NCI-H524 (cell line): ENCODE data around the gene RASGEF1C.

ENCODE experiments used
- DNase-seq, 2 experiments: peaks; one replicate each; lab custom pipeline; 2025; lab: John Stamatoyannopoulos, UW

The RASGEF1C gene

DNA sequence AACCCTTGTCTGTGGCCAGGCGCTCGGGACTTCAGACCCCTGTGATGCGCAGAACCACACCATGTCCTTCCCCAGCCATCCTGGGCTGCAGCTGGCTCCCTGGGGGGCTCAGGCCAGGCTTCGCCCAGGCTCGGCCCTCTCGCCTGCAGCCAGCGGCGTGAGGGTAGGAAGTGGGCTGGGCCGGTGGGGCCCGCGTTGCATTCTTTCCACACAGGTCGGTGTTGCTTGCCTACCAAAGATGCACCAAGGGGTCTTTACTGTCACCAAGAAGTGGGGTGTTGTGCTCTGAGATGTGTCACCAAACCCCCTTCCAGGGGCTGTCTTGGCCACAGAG lies 89.1 kb downstream of the RASGEF1C start:
- no peak for DNase-seq

DNA sequence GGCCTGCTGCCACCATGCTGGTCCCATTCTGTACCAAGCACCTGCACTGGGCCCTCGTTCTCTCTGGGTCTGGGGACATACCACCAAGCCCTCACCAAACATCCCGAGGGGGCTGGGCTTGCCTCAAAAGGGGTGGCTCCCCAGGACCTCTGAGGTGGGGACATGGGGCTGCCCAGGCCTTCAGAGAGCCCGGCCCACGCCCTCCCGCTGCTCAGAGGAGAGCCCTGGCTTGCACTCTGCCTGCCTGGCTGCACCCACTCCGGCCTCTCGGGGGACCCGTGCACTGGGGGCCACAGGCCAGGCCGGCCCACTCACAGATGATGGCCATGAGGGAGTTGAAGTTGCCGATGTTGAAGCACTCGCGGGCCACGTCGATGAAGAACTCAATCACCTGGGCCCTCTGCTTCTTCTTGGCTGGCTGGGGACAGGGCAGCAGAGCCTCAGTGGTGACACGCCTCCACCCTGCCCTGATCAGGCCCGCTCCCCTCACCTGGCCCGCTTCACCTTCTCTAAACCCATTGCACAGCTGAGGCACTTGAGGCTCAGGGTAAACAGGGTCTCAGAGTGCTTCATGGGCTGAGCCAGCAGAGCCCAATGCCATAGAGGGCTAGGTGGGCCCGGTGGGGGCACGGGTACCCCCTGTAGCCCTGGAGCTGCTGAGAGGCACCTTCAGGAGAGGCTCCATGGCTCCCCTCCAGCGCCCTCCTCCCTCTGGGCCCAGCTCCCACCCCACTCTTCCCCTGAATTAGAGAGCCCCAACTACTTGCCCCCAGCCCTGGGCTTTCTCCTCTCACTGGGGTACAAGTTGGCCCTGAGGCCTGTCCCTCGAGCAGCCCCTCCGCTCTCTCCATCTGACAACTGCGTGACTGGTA lies 89.7 kb downstream of the RASGEF1C start:
- DNase-seq = no peak

DNA sequence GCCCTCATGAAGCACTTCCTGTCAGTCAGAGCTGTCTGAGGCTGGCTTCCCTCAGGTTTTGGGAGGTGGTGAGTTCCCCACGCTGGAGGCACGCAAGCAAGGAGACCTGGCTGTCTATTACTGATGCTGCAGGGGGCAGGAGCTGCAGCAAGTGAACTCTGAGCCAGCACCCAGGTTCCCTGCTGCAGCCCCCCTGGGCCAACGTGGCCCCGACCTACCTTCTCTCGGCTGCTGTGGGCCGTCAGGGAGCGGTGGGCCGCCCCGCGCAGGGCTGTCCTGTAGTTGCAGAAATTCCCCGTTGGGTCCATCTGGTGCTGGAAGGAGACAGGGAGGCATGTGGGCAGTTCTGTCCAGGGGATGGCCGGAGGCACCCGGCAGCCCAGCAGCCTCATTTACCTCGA lies 90.6 kb downstream of the RASGEF1C start:
- no peak for DNase-seq

DNA sequence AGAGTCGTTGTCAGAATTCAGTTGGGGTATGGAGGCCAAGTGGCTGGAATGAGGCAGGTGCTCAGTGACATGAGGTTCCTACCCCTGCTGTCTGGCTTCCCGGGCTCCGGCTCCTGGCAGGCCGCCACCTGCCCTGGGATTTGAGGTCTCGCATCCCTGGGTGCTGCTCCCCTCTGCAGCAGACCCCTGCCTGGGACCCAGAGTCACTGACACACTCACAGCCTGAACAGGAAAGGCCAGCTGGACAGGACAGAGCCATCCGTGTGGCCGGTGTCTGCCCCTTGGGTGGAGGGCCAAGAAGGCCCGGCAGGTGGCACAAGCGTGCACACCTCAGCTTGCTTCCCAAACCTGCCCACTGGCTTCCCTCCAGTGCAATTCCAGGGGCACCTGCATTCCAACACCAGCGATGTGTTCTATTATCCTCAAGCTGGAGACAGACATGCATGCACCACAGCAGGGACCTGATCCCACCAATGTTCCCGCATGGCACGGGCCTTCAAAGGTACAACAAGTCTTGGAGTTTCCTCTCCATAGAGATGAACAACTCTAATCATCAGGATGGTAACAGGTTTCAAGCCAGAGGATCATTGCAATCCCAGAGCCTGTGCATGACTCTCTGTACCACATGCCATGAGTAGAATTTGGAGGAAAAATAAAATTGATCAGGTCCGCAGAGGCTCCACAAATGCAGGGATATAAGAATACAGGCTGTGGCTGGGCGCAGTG lies 91.8 kb downstream of the RASGEF1C start:
- DNase-seq = peak in 1 of 2 experiments; percentile 21

DNA sequence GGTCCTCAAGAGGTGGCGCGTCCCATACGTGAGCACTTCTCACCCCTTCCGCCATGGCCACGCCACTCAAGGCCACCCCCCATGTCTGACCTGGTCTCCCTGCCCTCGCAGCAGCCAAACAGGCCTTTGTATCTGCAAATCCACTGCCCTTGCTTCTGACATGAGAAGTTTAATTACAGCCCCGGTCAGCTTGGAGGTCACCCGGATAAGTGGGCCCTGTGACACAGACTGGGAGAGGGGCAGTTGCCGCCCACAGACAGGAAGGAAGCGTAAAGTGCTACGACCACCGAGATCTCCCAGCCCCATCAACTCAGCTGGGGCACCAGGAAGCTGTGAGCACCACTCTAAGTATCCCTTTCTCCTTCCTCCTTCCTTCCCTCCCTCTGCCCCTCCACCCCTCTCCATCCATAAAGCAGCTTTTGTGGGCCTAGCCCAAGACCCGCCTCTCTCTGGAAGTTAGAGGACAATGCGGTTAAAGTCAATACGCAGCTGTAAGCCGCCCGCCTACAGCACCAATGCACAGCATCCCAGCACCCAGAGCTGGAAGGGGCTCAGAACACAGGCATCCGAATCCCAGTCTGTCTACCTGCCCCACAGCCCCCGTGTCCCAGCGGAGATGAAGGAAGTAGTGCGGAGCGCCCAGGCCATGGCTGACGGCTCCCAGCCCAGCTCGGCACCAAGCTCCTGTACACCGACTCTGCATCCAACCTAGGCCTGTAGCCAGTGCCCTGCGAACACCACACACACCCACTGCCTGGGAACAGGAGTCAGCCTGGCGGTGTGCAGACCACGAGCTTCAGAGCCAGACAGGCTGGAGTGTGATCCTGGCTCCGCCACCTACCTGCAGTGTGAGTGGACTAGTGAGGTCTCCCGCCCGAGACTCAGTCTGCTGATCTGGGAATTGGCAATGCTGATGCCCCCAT lies 92.7 kb downstream of the RASGEF1C start:
- no peak for DNase-seq

DNA sequence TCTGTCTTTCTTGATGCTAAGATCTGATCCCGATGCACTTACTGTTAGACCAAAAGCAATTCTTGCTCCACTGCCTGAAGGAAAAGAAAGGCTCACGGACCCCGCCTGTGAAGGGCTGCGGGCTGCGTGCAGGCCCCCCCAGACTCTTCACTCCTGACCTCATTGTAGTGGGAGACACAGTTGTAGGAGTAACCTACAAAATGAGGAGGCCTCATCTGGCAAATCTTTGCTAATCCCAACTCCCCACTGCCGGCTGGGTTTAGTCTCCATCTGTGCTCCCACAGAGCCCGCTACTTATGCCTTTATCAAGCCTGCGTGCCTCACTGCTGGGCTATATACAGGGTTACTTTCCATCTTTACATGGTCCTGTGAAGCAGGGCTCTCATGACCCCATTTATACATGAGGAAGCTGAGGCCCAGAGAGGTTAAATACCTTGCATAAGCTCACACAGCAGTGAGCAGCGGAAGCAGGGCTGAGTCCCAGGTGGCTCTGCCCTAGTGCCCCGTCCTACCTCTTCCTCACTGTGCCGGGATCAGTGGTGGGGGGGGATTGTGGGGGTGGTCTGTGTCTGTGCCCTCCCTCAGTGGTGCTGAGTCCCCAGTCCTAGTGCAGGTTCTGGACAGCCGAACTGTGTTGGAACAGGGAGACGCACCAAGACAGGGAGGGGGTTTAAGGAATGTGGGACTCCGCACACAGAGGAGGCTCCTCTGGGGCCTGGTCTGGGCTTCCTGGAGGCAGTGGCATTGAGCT lies 93.5 kb downstream of the RASGEF1C start:
- DNase-seq = peak; percentile 77 to 91

DNA sequence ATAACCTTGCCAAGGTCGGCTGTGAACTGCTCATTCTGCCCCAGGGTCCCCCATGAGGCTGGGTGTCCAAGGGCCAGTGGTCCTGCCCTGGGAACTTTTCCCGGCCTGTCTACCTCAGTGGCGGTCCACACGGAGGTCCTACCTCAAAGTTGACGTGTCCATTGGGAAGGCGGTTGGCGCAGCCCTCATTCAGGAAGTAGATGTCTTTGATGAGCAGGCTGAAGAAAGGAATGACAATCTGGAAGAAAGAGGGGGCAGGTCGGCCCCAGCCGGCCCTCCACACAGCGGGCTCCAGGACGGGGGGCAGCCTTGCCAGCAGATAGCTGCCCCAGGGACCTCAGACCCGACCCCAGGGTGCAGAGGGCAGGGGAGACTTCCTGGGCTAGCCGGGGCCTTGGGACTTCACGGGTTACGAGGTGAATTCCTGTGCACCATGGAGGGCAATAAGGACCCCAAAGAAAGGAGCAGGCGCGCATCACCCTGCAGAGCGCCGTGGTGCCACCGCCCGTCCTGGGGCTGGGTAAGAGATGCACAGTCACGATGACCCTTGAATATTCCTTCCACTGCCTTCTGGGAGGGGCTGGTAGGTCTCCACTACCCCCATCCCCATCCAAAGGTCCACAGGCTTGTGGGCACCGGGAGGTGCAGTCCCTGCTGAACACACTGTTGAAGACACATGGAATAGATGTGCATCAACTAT lies 94.6 kb downstream of the RASGEF1C start:
- DNase-seq = no peak

DNA sequence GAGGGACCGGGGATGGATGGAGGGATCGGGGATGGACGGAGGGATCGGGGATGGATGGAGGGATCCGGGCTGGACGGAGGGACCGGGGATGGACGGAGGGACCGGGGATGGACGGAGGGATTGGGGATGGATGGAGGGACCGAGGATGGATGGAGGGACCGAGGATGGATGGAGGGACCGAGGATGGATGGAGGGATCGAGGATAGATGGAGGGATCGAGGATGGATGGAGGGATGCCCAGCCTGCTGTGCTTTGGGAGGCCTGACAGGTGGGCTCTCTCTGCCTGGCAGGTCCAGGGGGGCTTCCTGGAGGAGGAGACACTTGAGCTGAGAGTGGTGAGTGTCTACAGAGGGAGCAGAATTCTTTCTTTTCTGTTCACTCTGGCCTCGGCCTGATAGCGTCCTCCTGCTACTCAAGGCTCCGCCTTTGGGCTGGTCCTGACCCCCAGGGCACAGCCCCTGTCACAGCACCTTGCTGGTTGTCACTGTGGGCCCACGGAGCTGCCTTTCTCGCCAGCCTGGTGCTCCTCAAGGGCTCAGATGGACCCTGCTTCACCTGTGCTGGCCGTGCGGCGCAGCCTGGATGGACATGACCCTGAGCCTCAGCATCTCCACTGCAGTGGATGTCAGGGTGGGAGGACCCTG lies 95.2 kb downstream of the RASGEF1C start:
- no peak for DNase-seq

DNA sequence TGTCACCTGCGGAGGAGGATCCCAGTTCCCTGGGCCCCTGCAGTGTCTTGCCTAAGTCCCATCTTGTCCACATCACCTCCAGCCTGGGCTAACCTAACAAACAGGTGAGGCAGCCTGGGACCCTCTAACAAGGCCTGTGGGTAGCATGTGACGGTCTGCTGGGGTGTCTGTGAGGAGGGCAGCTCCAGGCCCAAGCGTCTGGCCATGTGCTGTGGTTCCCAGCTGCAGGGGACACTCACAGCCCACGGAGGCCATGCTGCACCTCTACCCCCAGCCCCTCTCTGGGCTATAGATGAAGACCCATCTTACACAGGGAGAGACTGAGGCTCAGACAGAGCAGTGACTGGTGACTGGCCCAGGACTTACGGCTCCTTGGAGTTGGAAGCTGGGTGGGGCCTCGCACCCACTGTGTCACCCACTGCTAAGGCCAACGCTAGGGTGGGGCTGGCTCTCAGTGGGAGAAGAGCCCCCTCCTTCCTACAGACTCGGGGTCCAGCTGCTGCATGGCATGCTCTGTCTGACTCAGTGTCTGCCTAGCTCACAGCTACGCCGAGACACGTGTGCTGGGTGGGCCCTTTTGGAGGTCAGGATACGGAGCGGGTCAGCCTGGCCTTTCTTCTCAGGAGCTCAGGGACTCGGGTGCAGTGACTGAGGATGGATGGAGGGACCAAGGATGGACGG lies 96.7 kb downstream of the RASGEF1C start:
- DNase-seq = no peak

DNA sequence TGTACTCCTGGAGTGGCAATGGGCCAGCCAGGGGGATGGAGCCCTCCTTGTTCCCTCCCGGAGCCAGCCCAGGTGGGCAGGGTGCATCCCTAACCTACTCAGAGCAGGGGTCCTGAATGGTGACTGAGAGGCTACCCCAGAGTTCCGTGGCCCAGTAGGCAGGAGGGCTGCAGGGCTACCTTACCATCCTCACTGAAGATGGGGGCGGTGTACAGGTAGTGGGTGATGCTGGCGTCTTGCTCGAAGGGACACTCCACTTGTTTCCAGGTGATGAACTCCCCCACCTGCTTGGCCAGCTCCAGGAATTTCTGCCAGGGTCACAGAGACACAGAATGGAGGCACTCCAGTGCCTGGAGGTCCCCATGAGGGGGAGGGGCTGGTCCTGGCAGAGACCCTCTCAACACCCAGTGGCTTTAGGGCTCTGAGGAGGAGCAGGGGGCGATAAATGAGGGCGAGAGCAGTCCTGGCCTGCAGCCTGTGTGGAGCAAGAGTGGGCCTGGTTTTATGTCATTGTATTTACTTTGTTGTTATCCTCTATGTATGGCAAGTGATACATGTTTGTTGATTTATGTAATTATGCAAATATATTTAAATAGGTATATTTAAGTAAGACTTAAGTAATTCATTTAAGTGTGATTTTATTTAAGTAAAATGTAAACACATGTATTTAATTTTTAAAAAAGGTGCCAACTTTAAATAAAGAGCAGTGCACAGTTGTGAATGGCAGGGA lies 97.6 kb downstream of the RASGEF1C start:
- no peak for DNase-seq

DNA sequence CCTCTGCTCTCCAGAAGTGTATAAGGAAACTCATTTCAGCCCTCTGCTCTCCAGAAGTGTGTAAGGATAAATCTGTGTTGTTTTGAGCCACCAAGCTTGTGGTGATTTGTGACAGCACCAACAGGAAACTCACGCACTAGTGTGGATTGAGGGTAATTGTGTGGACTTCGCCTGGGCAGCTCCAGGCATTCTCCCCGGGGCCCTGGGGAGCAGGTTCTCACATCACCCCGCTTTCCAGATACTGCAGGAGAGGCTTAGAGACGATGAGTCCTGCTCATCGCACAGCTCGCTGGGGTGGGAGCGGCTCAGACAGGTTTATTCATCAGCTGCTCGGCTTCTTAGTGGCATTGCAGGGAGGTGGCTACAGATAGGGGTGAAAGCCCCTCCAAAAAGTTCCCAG lies 99.1 kb downstream of the RASGEF1C start:
- no peak for DNase-seq

DNA sequence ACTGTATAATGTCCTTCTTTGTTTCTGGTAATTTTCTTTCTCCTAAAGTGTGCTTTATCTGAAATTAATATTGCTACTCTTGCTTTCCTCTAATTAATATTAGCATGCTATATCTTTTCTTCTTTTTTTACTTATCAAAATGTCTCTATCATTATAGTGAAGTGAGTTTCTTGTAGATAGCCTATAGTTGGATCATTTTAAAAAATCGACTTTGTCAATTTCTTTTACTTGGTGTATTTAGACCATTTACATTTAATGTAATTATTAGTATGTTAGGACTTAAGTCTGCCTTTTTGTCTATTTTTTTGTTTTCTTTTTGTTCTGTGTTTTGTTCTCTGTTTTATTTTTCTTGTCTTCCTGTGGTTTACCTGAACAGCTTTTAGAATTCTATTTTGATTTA lies 102.0 kb downstream of the RASGEF1C start:
- no peak for DNase-seq

DNA sequence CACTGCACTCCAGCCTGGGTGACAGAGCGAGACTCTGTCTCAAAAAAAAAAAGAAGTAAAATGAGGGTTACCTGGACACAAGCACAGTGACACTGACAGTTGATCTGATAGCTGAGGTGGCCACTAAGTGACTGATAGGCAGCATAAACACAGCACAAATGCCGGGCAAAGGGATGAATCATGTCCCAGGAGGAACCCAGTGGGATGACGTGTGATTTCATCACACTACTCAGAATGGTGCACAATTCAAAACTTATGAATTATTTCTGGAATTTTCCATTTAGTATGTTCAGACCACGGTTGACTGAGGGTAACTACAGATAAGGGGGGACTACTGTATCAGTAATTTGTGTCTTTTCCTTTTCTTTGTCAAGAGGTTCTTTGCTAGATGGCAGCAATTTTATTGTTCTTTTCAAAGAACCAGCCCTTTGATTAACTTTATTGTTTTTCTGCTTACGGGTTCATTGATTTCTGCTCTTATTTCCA lies 103.1 kb downstream of the RASGEF1C start:
- no peak for DNase-seq

DNA sequence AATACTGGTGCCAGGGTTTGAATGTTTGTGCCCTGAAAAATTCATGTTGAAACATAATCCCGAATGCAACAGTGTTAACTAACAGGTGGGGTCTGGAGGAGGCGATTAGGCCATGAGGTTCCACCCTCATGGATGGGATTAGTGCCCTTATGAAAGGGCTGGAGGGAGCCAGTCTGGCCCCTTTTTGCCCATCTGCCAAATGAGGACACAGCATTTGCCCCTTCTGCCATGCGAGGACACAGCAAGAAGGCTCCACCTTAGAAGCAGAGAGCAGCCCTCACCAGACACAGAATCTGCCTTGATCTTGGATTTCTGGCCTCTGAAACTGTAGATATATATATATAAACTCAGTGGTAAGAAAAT lies 104.9 kb downstream of the RASGEF1C start:
- DNase-seq = peak; percentile 90 to 94

DNA sequence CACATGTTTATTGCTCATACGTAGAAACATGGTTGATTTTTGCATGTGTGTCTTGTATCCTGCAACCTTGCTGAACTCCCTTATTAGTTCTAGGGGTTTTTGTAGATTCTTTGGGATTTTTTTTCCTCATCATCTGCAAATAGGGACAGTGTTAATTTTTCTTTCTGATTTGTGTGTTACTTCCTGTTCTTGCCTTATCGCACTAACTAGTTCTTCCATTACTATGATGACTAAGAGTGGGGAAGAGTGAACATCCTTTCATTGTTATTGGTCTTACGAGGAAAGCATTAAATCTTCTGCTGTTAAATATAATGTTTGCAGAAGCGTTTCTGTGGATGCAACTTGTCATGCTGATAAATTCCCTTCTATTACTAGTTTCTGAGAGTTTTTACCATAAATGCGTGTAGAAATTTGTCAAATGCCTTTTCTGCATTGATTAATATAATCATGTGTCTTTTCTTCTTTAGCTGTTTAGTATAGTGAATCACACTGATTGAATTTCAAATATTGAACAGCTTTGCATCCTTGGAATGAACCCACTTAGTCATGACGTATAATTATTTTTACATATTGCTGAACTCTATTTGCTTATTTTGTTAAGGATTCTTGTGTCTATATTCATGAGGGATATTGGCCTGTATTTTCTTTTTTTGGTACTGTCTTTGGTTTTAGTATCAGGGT lies 105.4 kb downstream of the RASGEF1C start:
- no peak for DNase-seq

DNA sequence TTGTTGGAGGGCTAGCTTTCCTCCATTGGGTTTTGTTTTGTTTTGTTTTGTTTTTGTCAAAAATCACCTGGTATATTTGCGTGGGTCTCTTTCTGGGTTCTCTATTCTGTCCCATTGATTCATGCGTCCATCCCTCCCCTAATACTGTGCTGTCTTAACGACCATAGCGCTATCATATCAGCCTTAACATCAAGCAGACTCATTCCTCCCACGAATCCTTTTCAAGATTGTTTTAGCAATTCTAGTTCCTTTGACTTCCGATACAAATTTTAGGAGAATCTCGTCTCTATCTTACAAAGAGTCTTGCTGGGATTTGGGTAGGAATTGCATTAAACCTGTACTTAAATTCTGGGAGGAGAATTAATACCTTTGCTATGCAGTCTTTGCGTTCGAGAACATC lies 106.4 kb downstream of the RASGEF1C start:
- DNase-seq = no peak

DNA sequence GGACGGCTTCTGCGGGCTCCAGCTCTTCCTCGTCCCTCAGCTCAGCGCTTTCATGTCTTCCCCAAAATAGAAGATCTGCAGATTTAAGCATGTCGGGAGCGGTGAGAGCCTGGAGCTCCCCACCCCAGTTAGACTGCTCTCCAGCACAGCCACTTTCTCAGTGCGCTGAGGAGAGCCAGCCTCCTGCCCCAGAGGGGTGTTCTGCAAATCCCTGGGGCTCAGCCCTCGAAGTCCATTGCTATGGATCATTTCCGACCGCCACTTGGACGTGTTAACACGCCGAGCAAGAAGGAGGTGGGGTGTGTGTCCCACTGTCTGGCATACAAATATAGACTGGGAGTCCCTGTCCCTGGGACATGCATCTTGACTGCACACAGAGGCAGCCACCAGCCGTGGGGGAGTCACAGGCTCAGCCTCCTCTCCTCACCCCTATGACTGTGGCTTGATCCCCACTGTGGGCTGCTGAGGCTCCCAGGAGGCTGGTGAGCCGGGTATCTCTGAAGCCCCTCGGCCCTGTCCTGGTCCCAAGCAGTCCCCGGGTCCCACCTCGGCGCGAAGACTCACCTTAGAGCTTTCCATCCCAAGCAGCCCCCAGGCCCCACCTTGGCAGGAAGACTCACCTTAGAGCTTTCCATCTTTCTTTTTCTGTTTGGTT lies 107.4 kb downstream of the RASGEF1C start:
- DNase-seq = no peak
